ENCODE measurements around the gene WDR37.

DNA sequence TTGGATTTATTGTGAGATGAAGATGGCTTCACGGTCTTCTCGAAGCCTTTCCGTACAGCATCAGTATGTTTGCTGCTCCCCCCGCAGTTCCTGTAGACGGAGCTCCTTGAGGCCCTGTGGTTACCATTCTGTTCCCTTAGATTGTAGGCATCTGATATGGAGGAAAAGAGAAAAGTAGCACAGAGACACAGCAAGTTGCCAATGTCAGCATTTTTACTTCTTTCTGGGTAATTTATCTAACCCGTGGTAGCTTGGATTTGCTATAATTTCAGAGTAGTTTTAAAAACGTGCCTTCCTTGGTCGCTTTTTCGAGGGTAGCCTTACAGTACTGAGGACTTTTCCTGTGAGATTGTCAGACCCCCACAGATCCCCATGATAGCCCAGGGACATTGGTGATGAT is 37.5 kb downstream of the WDR37 start:
- TF ChIP-seq CTCF (optimal IDR thresholded peaks at IDR 0.05 in 1 of 3, IDR thresholded peaks at IDR 0.05 in 1 of 3, conservative IDR thresholded peaks at IDR 0.05 in 1 of 3; ENCODE audit: extremely low read depth in 1 of 3, insufficient read depth in 2 of 3, low read length in 3 of 3) (no peak), EZH2 (IDR thresholded peaks at IDR 0.05; ENCODE audit: low read length) (no peak)
